GM13977 (cell line): Measurements from ENCODE around the gene OCA2.

Experiments used
- DNase-seq: peaks from one replicate; pipeline ENCODE4 v3.0.0; 2012; ENCODE audit warnings: low spot score
- in situ Hi-C: fragments of 300-500 bp; cut with MboI; formaldehyde crosslinking; loops from one replicate; pipeline ENCODE4 v1.12.0; 2022; ENCODE audit warnings: low sequenced_read_pairs, low pct_unique_long_range_greater_than_20kb, mixed read lengths, inconsistent platforms; ENCODE audit not compliant: unreplicated experiment
- TF ChIP-seq, protein P1 (sequence below): IDR thresholded peaks from 2 replicates; pipeline ENCODE4 v1.5.1; 2012; ENCODE audit warnings: mild to moderate bottlenecking, control low read depth; ENCODE audit not compliant: insufficient read depth; ENCODE audit errors: extremely low read depth, missing control alignments

The OCA2 gene

DNA sequence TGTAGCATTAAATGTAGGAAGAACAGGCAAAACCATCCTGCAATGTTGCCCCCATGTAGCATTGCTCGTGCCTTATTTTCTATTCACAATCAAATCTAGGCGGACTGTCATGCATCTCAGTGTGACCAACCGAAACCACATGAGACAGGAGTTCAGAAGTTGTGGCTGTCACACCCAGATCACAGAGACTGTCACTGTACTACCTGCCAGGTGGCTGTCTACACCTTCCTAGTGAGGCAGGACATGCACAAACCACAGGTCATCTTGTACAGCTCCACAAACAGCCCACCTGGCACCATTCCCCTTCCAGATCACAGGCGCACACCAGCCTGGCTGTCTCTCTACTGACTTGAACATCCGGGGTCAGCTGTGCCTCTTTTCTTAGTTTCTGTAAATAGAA lies 392.8 kb downstream of the OCA2 start:
- TF ChIP-seq, protein P1, sequence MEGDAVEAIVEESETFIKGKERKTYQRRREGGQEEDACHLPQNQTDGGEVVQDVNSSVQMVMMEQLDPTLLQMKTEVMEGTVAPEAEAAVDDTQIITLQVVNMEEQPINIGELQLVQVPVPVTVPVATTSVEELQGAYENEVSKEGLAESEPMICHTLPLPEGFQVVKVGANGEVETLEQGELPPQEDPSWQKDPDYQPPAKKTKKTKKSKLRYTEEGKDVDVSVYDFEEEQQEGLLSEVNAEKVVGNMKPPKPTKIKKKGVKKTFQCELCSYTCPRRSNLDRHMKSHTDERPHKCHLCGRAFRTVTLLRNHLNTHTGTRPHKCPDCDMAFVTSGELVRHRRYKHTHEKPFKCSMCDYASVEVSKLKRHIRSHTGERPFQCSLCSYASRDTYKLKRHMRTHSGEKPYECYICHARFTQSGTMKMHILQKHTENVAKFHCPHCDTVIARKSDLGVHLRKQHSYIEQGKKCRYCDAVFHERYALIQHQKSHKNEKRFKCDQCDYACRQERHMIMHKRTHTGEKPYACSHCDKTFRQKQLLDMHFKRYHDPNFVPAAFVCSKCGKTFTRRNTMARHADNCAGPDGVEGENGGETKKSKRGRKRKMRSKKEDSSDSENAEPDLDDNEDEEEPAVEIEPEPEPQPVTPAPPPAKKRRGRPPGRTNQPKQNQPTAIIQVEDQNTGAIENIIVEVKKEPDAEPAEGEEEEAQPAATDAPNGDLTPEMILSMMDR = no peak
- in situ Hi-C loops = no loop called here
- no peak for DNase-seq

DNA sequence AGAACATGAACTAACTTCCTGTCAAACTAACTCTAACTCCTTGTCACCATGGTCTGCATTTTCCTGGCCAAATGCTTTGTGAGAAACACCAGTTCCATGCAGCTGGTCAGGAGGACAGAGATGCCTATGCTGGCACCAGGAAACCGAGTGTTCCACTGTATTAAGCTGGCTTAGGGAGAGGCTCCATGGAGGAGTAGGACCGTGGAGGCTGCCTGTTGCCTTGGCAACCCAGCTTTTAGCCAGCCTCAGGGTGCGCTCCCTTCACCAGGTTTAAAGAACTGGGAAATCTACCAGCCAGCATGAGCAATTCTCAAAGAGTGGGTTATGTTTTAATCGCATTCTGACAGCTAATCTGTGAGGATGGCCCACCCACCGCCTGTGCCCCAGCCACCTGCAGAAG lies 394.1 kb downstream of the OCA2 start:
- in situ Hi-C loops = no loop called here
- DNase-seq = no peak
- TF ChIP-seq, protein P1 = no peak
